ENCODE results near the gene PHF2. TPM values are rescaled to one million over a fixed set of nuclear protein-coding genes. Genes with fewer than 3 reads are reported as not detected.

PHF2 gene
- 7.7 and 11.2 TPM in 2 replicates for polyA plus RNA-seq (2012; rRNA removed)
- polyA plus RNA-seq (2012; cell fraction: cytosol; rRNA removed) = 8.1 and 10.4 TPM in 2 replicates
- 12.3 and 15.3 TPM in 2 replicates for polyA plus RNA-seq (2012; cell fraction: nucleus; rRNA removed)

DNA sequence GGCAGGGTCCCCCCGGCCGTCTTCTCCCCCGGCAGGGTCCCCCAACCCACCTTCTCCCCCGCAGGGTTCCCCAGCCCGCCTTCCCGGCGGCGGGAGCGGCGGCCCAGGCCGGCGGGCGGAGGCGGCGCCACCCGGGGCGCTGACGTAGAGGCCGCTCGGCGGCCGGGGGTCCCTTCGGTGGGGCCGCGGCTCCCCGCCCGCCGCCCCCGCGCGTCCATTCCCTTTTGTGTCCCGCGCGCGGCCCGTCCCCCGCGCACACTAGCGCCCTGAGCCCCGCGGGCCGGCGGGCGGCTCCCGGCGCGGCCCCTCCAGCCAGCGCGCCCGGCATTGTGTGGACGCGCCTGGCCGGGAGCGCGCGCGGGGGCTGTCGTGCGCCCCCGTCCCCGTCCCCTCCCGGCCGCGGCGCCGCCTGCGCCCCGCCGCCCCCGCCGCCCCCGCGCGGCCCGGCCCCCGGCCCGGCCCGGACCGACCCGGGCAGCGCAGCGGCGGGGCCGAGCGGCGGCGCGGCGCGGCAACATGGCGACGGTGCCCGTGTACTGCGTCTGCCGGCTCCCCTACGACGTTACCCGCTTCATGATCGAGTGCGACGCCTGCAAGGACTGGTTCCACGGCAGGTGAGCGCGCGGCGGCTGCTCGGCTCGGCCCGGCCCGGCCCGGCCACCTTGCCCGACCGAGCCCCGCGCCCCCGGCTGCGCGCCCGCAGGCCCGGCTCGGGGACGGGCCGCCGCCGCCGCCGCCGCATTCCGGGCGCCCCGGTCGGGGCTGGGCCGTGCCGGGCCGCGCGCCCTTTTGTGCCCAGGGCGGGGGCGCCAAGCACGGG is at the start of gene PHF2:
Gene PHF2 (plus strand): TSS at position 327 of the 820 bp plus-strand sequence. CDS start 190 bp downstream, at position 517.
- WGBS (ENCODE audit: low lambda C conversion rate) = 0% methylated on average over 5 of the region's 140 CpGs

DNA sequence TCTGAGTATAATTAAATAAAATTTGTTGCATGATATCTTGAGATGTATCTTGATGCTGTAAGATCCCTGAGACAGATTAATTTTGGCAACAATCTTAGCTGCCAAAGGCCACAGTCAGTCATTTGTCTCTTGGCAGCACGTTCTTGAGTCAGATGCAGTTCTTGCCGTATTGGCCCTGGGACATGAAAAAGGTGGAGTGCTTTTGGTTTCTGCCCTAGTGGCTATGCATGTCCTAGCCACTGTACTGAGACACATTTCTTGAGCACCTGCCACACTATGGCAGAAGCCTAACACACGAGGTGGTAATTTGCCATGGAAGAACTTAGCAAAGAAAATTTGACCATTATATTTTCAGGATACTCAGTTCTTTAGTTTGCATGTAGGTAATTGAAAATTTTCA is 45.0 kb upstream of the PHF2 start:
- Histone ChIP-seq H3K4me3 (ENCODE audit: low read depth in 2 of 2, low read length in 1 of 2) (no peak overlapping the region), H4K20me1 (ENCODE audit: insufficient read depth) (no peaks in the 10 kb centered on the region), H3F3A (replicated peaks; ENCODE audit: insufficient read depth) (no peaks in the 10 kb centered on the region), H3K27me3 (ENCODE audit: insufficient read depth) (no peaks in the 10 kb centered on the region), H3K36me3 (replicated peaks in 1 of 2; ENCODE audit: control insufficient read depth in 1 of 2, insufficient read depth in 2 of 2, low read length in 1 of 2) (peaks cover 54 to 69% of the 10 kb centered on the region in 2 experiments), H3K9me2 (no peaks in the 10 kb centered on the region), H3K4me1 (ENCODE audit: control insufficient read depth in 1 of 2, insufficient read depth in 2 of 2, low read depth in 1 of 2, low read length in 1 of 2) (no peaks in the 10 kb centered on the region; a peak in 1 of 4 replicates), H2AFZ (ENCODE audit: low read depth) (no peak overlapping the region), H3K27ac (ENCODE audit: low read depth in 2 of 2, low read length in 1 of 2) (no peak overlapping the region), H3K9me3 (no peaks in the 10 kb centered on the region), H3K4me2 (no peak overlapping the region), H3K79me2 (ENCODE audit: insufficient read depth) (peaks cover 9% of the 10 kb centered on the region; the same call in 1 of the 2 replicates), H3K9ac (no peak overlapping the region)
- no peak for TF ChIP-seq RCOR1 (IDR thresholded peaks at IDR 0.05; ENCODE audit: low read length)
- TF ChIP-seq SMC3 (IDR thresholded peaks at IDR 0.05; ENCODE audit: low read depth, low read length) = no peak
- ChIA-PET CTCF (interaction anchor here (0.7 kb wide), 1 partner anchor 13 kb away, joined by 3 read pairs; no protein-coding TSS in a partner anchor), POLR2A (no interaction called here)
- WGBS (ENCODE audit: low lambda C conversion rate) = 93% methylated on average over 3 of the region's 3 CpGs
- DNase-seq = no peak

More for the DNA sequence above, at the start of gene PHF2:
- Histone ChIP-seq H3K27ac (ENCODE audit: low read depth in 2 of 2, low read length in 1 of 2) (peak within 1 kb of the TSS; percentile 53 to 79; a peak in 2 of 4 replicates), H3K9me2 (no peaks in the 10 kb centered on the region), H3K4me2 (peak within 1 kb of the TSS; percentile 96), H3K4me1 (ENCODE audit: control insufficient read depth in 1 of 2, insufficient read depth in 2 of 2, low read depth in 1 of 2, low read length in 1 of 2) (peaks cover 0 to 18% of the 10 kb centered on the region in 2 experiments; a peak in 3 of 4 replicates), H2AFZ (ENCODE audit: low read depth) (peak within 1 kb of the TSS; percentile 74; the same call in 1 of the 2 replicates), H3K9ac (peak within 1 kb of the TSS; percentile 91), H3K79me2 (ENCODE audit: insufficient read depth) (peaks cover 57% of the 10 kb centered on the region), H3K36me3 (replicated peaks in 1 of 2; ENCODE audit: control insufficient read depth in 1 of 2, insufficient read depth in 2 of 2, low read length in 1 of 2) (peaks cover 0 to under 1% of the 10 kb centered on the region in 2 experiments), H4K20me1 (ENCODE audit: insufficient read depth) (peaks cover 6% of the 10 kb centered on the region; the same call in 1 of the 2 replicates), H3K27me3 (ENCODE audit: insufficient read depth) (no peaks in the 10 kb centered on the region), H3K9me3 (peaks cover under 1% of the 10 kb centered on the region; the same call in 1 of the 2 replicates), H3K4me3 (ENCODE audit: low read depth in 2 of 2, low read length in 1 of 2) (peak within 1 kb of the TSS; percentile 71 to 87), H3F3A (replicated peaks; ENCODE audit: insufficient read depth) (no peaks in the 10 kb centered on the region)
- TF ChIP-seq CTCF (IDR thresholded peaks at IDR 0.05) = no peak
- ChIA-PET POLR2A (interaction anchor here (1.3 kb wide), 2 partner anchors 10 to 11 kb away, joined by 3 to 9 read pairs; no protein-coding TSS in a partner anchor), CTCF (no interaction called here)
- peak; percentile 86 for DNase-seq

DNA sequence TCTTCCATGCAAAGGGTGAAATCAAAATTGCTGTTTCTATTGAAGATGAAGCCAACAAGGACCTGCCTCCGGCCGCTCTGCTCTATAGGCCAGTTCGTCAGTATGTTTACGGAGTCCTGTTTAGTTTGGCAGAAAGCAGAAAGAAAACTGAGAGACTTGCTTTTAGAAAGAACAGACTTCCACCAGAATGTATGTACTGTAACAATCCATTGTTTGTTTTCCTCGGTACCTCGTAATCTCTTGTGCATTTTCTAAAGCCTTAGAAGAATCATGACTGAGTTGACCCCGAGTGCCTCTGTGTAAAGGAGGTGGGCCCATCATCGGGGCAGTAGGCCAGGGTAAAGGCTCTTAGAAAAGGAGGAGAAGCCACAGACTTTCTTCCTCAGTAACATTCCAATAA is 44.2 kb upstream of the PHF2 start:
- no peaks in the 10 kb centered on the region for H4K20me1 ChIP-seq (ENCODE audit: insufficient read depth)
- WGBS (ENCODE audit: low lambda C conversion rate) = 96% methylated on average over 8 of the region's 8 CpGs
- no peaks in the 10 kb centered on the region for H3F3A ChIP-seq (replicated peaks; ENCODE audit: insufficient read depth)
- no peaks in the 10 kb centered on the region for H3K27me3 ChIP-seq (ENCODE audit: insufficient read depth)
- no peaks in the 10 kb centered on the region; a peak in 1 of 4 replicates for H3K4me1 ChIP-seq (ENCODE audit: control insufficient read depth in 1 of 2, insufficient read depth in 2 of 2, low read depth in 1 of 2, low read length in 1 of 2)
- H2AFZ ChIP-seq (ENCODE audit: low read depth) = no peak overlapping the region
- no peaks in the 10 kb centered on the region for H3K9me2 ChIP-seq
- H3K36me3 ChIP-seq (replicated peaks in 1 of 2; ENCODE audit: control insufficient read depth in 1 of 2, insufficient read depth in 2 of 2, low read length in 1 of 2) = peaks cover 62 to 69% of the 10 kb centered on the region in 2 experiments
- CTCF ChIA-PET = no interaction called here
- H3K4me2 ChIP-seq = no peak overlapping the region
- H3K9ac ChIP-seq = no peak overlapping the region
- no peaks in the 10 kb centered on the region for H3K9me3 ChIP-seq
- no peak overlapping the region for H3K27ac ChIP-seq (ENCODE audit: low read depth in 2 of 2, low read length in 1 of 2)
- no peak overlapping the region for H3K4me3 ChIP-seq (ENCODE audit: low read depth in 2 of 2, low read length in 1 of 2)
- peaks cover 9% of the 10 kb centered on the region; the same call in 1 of the 2 replicates for H3K79me2 ChIP-seq (ENCODE audit: insufficient read depth)
- POLR2A ChIA-PET = no interaction called here
- DNase-seq = no peak
- no peak for TF ChIP-seq MXI1 (IDR thresholded peaks at IDR 0.05; ENCODE audit: low read depth, low read length)
- no peak for TF ChIP-seq RCOR1 (IDR thresholded peaks at IDR 0.05; ENCODE audit: low read length)
- no peak for TF ChIP-seq SIN3A (IDR thresholded peaks at IDR 0.05; ENCODE audit: borderline replicate concordance, low read depth, low read length)
- TF ChIP-seq SMC3 (IDR thresholded peaks at IDR 0.05; ENCODE audit: low read depth, low read length) = no peak
- no peak for TF ChIP-seq TAF1 (IDR thresholded peaks at IDR 0.05; ENCODE audit: borderline replicate concordance, low read depth, low read length)
- TF ChIP-seq RFX5 (IDR thresholded peaks at IDR 0.05; ENCODE audit: low read length) = no peak
- no peak for TF ChIP-seq FOXJ3 (CRISPR knock-in tag; IDR thresholded peaks at IDR 0.05)
- no peak for TF ChIP-seq USF2 (IDR thresholded peaks at IDR 0.05; ENCODE audit: borderline replicate concordance, low read depth, low read length)
- TF ChIP-seq GABPA (IDR thresholded peaks at IDR 0.05; ENCODE audit: low read depth) = no peak
- no peak for TF ChIP-seq FOXM1 (IDR thresholded peaks at IDR 0.05; ENCODE audit: low read depth)
- TF ChIP-seq ELF1 (IDR thresholded peaks at IDR 0.05) = no peak
- TF ChIP-seq FOSL2 (IDR thresholded peaks at IDR 0.05; ENCODE audit: borderline replicate concordance, low read depth) = no peak
- no peak for TF ChIP-seq CTCF (IDR thresholded peaks at IDR 0.05)
- no peak for TF ChIP-seq EP300 (IDR thresholded peaks at IDR 0.05; ENCODE audit: borderline replicate concordance in 1 of 2, low read depth in 1 of 2, low read length in 1 of 2)

Measured in SK-N-SH (cell line).